SW480 (cell line): Measurements from ENCODE around the gene TTC9.
A peak's percentile ranks its signal among the peaks of the same experiment; 100 is the strongest.
"Not testable (repeated sequence)": the region's sequence is repeated elsewhere in the genome, so short reads cannot be mapped to it uniquely, and the experiment has no call there.

Experiments
- DNase-seq: peaks from one replicate; pipeline ENCODE4 v3.0.0-alpha.2; 2016; ENCODE audit warnings: low spot score

The TTC9 gene

GRCh38 chr14:70680748-70681147 is 39.0 kb downstream of the TTC9 start:
- DNase-seq, result no peak

- DNase-seq, result no peak
Observed at GRCh38 chr14:70683983-70684382, 42.3 kb downstream of the TTC9 start.

- DNase-seq, result no peak
Observed at GRCh38 chr14:70685474-70686197, 43.9 kb downstream of the TTC9 start.

DNA sequence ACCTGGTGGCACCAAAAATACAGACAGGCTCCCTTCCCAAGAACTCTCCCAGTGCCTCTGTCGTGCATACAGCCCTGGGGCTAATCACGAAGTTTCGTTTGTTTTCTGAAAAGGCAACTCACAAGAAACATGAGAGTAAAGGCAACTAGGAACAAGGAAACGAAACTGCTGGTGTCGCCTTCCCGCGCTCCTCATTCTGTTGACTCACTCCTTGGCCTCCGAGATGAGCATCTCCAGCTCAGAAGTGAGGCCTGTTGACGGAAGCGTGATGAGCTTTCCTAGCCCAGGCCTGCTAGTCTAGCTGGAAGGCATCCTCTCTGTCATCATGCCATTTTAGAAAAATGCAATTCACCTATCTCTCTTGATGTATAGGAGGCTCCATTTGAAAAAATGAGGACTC is 50.5 kb downstream of the TTC9 start:
- no peak for DNase-seq

- no peak for DNase-seq
Observed at GRCh38 chr14:70696026-70696425, 54.3 kb downstream of the TTC9 start.

DNA sequence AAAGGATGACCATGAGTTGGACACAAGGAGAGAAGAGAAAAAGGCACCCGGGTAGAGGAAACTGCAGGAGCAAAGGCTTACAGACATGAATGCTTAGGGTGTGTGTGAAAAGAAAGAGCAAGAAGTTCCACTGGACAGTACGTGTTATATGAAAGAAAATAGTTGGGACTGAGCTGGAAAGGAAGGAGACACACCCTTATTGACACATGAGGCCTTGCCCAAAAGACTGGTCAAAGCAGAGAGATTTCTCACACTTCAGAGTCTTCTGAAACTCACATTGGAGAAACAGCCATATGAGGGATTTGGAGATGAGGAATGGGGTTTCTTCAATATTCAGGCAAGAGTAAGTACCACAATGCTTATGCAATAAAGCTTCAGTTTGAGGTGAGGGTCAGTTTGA is 56.0 kb downstream of the TTC9 start:
- DNase-seq, result peak; percentile 32

- DNase-seq, result peak; percentile 81
Observed at GRCh38 chr14:70698288-70698687, 56.6 kb downstream of the TTC9 start.

GRCh38 chr14:70699646-70700045 is 57.9 kb downstream of the TTC9 start:
- no peak for DNase-seq

DNA sequence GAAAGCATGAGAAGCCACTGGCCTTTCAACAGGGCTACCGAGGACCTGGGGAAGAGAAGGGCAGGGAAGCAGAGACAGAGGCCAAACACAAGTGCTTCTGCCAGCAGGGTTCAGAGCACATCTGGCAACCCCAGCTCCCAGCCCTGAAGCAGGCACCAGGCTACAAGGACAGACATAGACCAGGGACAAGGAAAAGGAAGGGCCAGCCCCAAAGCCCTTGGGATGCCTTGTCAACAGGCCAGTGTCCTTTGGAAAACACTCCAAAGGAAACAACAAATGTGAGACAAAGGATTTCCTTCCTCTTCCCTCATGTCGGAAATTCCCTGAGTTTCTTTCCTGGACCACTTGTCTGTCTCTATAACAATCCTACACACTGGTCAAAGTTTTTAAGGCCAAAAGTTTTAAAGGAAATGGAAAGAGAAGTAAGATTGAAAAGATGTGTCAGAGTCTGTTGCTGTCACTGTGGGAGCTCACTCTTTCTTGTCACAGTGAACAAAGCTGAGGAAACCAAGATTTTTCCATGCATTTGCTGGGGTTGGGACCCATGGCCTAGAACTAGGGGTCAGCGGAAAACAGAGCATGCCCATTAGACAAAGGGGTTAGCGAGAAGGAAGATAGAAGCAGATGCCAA is 59.4 kb downstream of the TTC9 start:
- DNase-seq, result no peak

DNA sequence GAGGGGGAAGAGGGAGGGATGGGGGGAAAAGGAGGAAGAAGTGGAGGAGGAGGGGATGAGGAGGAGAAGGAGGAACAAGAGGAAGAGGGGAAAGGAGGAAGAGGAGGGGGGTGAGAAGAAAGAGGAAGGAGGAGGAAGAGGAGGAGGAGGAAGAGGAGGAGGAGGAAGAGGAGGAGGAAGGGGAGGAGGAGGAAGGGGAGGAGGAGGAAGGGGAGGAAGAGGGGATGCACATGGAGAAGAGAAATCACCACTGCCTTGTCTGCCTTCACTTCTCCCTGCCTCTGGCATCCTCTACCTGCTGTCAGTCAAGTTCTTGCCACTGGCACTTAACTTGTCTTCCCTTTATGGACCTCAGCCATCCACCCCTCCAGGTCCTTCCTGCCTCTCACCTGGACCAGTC is 59.9 kb downstream of the TTC9 start:
- DNase-seq, result no peak

GRCh38 chr14:70702161-70702560 is 60.4 kb downstream of the TTC9 start:
- no peak for DNase-seq

DNA sequence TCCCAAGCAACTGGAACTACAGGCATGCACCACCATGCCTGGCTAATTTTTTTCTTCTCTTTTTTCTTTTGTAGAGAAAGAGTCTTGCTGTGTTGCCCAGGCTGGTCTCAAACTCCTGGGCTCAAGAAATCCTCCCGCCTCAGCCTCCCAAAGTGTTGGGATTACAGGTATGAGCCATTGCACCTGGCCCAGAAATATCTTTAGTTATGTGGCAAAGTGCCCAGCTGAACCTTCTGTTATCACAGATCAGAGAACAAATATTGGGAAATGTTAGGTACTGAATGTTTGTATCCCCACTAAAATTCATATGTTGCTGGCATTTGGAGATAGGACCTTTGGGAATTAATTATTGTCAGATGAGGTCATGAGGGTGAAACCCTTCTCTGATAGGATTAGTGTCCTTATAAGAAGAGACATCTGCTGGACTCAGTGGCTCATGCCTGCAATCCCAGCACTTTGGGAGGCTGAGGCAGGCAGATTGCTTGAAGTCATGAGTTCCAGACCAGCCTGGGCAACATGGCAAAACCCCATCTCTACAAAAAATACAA is 62.0 kb downstream of the TTC9 start:
- DNase-seq, result not testable (repeated sequence)

DNA sequence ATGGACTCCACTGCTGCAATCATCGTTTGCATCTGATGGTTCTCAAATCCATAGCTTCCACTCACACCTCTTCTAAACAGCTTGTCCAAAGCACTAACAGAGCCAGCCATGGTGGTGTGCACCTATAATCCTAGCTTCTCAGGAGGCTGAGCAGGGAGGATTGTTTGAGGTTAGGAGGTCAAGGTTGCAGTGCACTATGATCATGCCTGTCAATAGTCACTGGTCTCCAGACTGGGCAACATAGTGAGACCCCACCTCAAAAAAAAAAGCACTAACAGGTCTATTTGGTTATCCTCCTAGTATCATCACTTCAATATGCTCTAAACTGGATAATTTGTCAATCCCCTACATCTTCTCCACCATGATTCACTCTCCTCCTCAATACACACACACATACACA is 63.2 kb downstream of the TTC9 start:
- no peak for DNase-seq

- DNase-seq, result peak; percentile 16
Observed at GRCh38 chr14:70706177-70706576, 64.5 kb downstream of the TTC9 start.

GRCh38 chr14:70707138-70708038 is 65.7 kb downstream of the TTC9 start:
- DNase-seq, result peak; percentile 96

DNA sequence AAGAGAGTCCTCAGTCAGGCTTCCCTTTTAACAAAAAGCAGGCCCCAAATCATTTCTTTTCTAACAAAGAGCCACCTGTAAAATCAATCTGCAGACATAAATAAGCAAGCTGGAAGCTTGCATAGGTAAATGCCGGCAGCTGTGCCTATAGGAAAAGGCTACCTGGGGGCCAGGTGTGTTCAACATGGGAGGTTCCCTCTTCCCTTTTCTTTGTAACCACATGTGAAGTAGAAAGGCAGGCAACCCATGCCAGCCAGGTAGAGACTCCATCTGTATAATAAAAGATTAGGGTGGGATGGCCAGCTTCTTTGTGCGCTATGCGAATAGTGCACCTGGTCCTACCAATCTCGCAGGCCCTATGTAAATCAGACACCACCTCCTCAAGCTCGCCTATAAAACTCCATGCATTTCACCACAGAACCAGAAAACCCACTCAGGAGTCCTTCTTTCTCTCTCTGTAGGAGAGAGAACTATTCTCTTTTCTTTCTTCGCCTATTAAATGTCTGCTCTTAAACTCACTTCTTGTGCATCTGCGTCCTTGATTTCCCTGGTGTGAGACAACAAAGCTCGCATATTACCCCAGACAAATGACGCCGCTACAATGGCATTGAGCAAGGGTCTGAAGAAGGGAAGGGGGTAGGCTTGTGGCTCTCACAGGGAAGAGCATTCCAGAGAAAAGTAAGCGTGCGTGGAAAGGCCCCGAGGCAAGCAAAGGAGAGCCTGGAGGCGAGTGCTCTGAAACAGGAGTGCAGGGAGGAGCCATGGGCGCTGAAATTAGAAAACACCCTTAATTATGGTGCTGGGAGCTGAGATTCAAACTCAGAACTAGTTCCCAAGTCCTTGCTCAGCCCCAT is 67.2 kb downstream of the TTC9 start:
- DNase-seq, result no peak

DNA sequence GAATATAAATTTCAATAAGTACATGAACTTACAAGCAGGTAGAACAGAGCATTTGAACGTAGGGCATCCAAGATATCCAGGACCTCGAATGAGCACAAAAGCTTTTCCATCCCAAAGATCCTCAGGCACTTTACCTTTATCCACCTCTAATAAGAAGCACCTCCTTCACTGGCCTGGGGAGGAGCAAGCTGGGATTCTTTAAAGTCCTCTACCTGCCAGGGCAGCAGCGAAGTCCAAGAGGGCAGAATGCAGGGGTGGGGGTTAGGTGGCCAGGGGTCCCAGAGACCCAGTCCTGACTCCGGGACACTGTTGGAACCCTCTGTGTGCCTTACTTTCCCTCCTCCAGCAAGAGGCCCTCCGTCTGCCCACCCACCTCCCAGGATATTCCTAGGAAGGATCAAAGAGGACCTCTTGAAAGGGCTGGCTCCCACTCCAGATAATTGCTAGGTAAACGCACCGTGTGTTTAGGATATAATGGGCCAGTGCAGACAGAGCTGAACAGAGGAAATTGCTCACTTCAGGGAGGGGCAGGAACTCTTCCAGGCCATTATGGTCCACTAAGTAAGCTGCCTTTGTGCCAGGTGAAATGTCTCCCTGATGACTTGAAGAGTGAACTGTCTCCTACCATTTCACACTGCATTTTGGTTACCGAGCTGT is 68.1 kb downstream of the TTC9 start:
- peak; percentile 76 for DNase-seq

DNA sequence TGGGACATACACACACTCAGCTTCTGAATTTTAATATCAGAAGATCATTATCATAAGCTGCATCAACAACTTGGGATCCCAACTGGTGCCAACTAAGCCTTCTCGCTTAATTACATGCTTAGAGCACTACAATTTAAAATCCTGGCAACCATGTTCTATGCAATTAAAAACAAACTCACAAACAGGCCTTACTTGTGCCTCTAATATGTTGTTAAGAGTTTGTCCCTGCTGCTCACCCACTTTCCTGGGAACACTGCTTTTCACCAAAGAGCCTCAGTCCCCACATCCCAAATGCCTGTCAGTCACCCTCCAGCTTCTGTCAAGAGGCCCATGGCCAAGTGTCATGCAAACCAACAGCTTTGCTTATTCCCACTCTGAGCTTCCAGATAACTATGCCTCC is 69.7 kb downstream of the TTC9 start:
- DNase-seq, result no peak

GRCh38 chr14:70713096-70713495 is 71.4 kb downstream of the TTC9 start:
- DNase-seq, result no peak

DNA sequence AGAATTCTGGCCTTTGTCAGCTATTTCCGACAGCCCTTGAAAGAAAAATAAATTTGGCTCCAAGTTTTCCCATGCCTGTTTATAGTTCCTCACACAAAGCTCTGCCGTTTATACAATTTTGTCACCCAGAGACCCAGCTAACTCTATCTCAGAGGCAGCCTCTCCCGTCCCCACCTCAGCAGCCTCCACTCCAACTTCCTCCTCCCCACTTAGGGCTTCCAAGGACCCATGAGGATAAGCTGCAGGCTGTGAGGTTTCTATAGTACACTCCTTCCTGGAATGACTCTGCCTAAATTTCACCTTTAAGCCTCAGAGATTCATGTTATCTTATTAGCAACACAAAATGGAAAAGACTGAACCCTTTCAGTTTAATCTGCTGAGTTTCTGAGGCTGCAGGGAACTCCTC is 71.8 kb downstream of the TTC9 start:
- DNase-seq, result no peak

GRCh38 chr14:70714055-70714550 is 72.4 kb downstream of the TTC9 start:
- peak; percentile 72 for DNase-seq
